GM18526 (cell line): ENCODE measurements around the gene TMEM242.

Experiments
- POLR2A ChIP-seq: IDR thresholded peaks from 3 replicates; pipeline ENCODE4 v1.6.1; 2011; ENCODE audit not compliant: insufficient read length; ENCODE audit errors: extremely low read depth

TMEM242 gene

DNA sequence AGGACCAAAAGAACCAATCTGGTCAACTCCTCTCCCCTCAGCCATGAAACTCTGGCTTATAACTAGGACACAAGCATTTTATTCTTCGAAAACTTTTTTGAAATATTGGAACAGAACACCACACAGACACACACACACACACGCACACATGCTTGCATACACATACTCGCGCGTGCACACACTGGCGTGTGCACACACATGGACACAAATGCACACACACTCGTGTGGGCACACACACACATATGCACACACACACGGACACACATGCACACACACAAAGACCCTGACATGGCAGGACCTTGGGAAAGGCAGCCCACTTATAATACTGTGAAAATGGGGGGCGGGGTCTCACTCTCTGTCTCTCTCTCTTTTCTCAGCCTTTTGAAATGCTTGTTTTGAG, 63.9 kb downstream of the TMEM242 start:
- no peak for TF ChIP-seq POLR2A

DNA sequence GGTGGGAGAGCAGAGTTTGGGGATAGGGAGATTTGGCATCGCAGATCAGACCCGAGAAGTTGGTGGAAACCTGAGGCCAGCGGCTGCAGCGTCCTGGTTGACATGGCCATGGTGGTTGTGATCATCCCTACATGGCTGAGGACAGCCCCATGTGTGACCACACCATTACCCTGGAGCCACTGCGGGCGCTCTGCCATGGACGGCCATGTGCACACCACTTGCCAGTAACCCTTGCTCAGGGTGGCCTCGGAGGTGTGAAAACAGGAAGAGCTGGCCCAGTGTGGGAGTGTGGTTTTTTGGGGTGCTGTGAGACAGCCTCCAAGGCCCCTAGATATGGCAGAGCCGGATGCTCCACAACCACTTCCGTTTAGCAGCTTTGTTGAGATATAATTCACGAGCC, 64.4 kb downstream of the TMEM242 start:
- no peak for TF ChIP-seq POLR2A

GRCh38 chr6:157255079-157255478, 68.2 kb downstream of the TMEM242 start:
- no peak for TF ChIP-seq POLR2A

- no peak for TF ChIP-seq POLR2A
These were observed 68.8 kb downstream of the TMEM242 start for GRCh38 chr6:157254538-157254937.

DNA sequence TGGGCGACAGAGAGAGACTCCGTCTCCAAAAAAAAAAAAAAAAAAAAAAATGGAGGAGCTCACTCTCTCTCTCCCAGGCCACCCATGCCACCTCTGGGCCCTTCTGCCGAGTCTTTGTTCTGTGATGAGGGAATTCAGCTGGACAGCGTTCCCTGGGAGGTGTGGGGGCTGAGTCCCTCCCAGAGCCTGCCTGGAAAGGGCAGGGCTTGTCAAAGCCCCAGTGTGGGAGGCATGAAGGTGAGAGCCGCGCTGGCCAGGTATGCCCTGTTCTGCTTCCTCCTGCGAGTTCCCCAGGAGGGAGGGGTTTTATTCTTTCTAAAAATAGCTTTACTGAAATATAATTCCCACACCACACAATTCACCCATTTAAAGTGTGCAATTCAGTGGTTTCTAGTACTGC, 69.6 kb downstream of the TMEM242 start:
- no peak for TF ChIP-seq POLR2A

- no peak for TF ChIP-seq POLR2A
These were observed 70.3 kb downstream of the TMEM242 start for GRCh38 chr6:157253017-157253416.

- no peak for TF ChIP-seq POLR2A
These were observed 71.6 kb downstream of the TMEM242 start for GRCh38 chr6:157251586-157252247.

GRCh38 chr6:157249826-157250225, 73.5 kb downstream of the TMEM242 start:
- TF ChIP-seq POLR2A: no peak

DNA sequence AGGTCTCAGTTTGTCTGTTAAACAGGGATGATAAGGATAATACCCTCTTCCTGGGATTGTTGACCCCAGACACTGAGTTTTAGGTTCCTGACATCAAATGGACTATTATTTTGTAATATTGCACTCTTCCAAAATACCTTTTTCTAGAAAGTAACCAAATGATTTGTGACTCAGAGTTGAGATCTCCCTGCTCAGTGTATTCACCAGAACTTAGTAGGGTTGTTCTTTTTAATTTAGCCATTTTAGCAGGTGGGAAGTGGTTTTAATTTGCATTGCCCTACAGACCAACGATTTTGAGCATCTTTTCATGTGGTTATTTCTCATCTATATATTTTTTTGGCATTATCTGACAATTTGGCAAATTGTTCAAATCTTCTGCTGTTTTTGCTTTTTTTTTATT, 75.1 kb downstream of the TMEM242 start:
- TF ChIP-seq POLR2A: no peak

DNA sequence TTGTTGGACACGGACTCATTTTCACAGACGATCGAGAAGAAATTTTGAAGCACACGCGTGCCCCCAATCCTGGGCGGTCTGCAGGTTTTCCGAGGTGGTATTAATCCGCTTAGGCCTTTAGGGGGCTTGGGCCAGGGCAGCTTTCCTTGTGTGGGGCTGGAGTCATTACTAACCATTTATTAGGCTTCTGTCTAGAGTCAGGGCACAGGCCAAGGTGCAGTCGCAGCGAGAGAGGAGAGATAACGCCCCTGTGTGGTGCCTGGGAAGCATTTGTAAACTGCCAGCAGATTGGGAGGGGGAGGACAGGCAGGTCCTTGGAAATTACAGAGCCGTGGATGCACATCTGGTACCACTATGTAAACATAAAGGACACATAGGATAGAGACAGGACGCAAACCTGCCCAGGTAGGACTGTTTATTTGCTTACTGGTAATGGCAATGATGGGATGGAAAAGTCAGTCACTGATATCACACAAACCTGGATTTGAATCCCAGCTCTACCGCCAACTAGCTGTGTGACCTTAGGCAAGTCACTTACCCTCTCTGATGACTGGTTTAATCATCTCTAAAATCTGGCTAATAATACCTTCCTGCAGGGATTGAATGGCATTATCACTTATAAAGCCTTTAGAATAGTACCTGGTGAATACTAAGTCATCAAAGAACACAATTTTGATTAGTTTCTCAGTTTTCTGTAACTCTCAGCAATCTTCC, 76.4 kb downstream of the TMEM242 start:
- no peak for TF ChIP-seq POLR2A

- no peak for TF ChIP-seq POLR2A
These were observed 77.2 kb downstream of the TMEM242 start for GRCh38 chr6:157246048-157246630.

- TF ChIP-seq POLR2A: no peak
These were observed 77.9 kb downstream of the TMEM242 start for GRCh38 chr6:157245436-157245835.

DNA sequence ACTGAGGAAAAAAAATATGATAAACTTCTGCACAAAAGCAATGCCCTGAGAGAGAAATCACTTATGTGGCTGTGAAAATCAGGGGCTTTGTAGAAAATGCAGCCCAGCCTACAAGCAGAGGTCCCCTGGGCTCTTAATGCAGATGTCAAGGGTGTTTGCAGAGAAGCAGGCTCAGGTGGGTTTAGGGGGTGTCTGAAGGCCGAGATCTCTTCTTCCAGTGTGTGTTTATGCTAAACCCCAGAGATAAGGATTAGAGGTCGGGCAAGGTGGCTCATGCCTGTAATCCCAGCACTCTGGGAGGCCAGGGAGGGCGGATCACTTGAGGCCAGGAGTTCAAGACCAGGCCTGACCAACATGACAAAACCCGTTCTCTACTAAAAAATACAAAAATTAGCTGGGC, 78.5 kb downstream of the TMEM242 start:
- TF ChIP-seq POLR2A: no peak

- no peak for TF ChIP-seq POLR2A
These were observed 79.1 kb downstream of the TMEM242 start for GRCh38 chr6:157244175-157244574.

- TF ChIP-seq POLR2A: no peak
These were observed 80.5 kb downstream of the TMEM242 start for GRCh38 chr6:157242791-157243190.

- TF ChIP-seq POLR2A: no peak
These were observed 82.4 kb downstream of the TMEM242 start for GRCh38 chr6:157240960-157241311.

GRCh38 chr6:157240059-157240959, 83.0 kb downstream of the TMEM242 start:
- no peak for TF ChIP-seq POLR2A
